ENCODE measurements around the gene STARD13. TPM values are rescaled to one million over a fixed set of nuclear protein-coding genes. Genes with fewer than 3 reads are reported as not detected.

STARD13 gene
- polyA plus RNA-seq, 1 experiment: 21.2 TPM

DNA sequence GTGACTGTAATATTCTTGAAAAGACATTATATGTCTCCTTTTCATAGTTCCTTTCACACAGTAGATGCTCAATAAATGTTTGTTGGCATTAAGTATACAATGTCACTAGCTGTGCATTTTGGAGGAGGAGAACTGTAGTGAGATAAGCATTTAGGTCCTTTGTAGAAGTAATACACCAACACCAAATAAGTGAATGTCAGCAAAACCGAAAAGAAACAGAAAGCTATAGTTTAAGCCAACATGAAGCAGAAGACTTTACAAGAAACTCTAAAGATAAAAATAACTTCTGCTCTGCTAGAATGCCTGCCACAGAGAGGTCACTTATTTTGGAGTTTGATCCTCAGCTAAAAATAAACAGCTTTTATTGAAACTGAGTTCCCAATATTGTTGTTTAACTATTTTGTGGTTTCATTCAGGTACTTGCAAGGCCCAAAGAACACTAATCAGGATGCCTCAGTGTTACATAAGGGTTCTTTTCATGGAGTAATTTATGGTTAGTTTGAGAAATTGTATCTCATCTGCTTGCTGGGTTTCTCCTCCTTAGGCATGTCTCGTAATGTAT lies 86.2 kb downstream of the STARD13 start:
- no peaks in the 10 kb centered on the region for H3K36me3 ChIP-seq (ENCODE audit: control insufficient read depth, insufficient read depth, low read length)
- no peaks in the 10 kb centered on the region for H3K27me3 ChIP-seq (ENCODE audit: control insufficient read depth, insufficient read depth, low read length)
- DNase-seq (ENCODE audit: low read depth): no peak
- ChIA-PET POLR2A (no interaction called here), CTCF (interaction anchor here (1.0 kb wide), 1 partner anchor 12 kb away, joined by 3 read pairs; no protein-coding TSS in a partner anchor)
- no peak overlapping the region for H3K4me3 ChIP-seq (ENCODE audit: low read depth, low read length)
- TF ChIP-seq, protein P1, sequence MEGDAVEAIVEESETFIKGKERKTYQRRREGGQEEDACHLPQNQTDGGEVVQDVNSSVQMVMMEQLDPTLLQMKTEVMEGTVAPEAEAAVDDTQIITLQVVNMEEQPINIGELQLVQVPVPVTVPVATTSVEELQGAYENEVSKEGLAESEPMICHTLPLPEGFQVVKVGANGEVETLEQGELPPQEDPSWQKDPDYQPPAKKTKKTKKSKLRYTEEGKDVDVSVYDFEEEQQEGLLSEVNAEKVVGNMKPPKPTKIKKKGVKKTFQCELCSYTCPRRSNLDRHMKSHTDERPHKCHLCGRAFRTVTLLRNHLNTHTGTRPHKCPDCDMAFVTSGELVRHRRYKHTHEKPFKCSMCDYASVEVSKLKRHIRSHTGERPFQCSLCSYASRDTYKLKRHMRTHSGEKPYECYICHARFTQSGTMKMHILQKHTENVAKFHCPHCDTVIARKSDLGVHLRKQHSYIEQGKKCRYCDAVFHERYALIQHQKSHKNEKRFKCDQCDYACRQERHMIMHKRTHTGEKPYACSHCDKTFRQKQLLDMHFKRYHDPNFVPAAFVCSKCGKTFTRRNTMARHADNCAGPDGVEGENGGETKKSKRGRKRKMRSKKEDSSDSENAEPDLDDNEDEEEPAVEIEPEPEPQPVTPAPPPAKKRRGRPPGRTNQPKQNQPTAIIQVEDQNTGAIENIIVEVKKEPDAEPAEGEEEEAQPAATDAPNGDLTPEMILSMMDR (IDR thresholded peaks at IDR 0.05; ENCODE audit: insufficient read depth, low read depth, low read length): no peak

DNA sequence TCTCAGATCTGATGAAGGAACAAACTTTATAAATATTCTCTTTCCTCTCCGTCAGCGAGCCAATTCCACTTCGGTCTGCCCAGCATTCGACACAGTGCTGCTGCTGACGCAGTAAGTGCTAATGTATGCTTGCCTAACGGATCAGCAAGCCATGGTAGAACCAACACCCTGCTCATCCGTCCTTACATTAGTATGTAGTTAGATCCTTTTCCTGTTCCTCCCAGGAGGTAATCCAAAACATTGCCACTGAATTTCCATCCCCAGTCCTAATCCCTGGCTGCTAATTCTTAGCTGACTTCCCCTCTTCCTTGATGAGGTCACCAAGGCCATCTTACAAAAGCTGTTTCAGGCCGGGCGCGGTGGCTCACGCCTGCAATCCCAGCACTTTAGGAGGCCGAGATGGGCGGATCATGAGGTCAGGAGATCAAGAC lies 88.0 kb downstream of the STARD13 start:
- no peak for DNase-seq (ENCODE audit: low read depth)
- no peak overlapping the region for H3K4me3 ChIP-seq (ENCODE audit: low read depth, low read length)
- H3K27me3 ChIP-seq (ENCODE audit: control insufficient read depth, insufficient read depth, low read length): no peaks in the 10 kb centered on the region
- TF ChIP-seq, protein P1 (IDR thresholded peaks at IDR 0.05; ENCODE audit: insufficient read depth, low read depth, low read length): no peak
- no peaks in the 10 kb centered on the region for H3K36me3 ChIP-seq (ENCODE audit: control insufficient read depth, insufficient read depth, low read length)
- ChIA-PET CTCF (no interaction called here), POLR2A (no interaction called here)

DNA sequence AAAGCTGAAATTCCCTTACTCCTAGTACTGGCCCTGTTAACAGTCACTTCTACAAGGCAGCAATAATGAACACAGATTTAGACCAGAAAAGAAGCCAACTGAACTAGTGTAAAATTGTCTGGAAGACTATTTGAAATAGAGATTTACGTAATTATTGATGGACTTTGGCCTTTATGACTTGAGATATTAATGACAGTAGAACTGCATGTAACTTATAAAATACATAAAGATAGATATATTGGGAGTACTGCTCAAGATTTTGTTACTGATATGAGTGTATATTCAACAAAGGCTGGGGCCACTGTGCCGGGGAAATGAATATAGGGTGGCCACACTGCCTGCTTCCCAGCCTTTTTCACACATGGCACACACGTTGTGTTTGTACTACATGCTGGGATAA lies 88.8 kb downstream of the STARD13 start:
- TF ChIP-seq, protein P1 (IDR thresholded peaks at IDR 0.05; ENCODE audit: insufficient read depth, low read depth, low read length): no peak
- Histone ChIP-seq H3K36me3 (ENCODE audit: control insufficient read depth, insufficient read depth, low read length) (no peaks in the 10 kb centered on the region), H3K4me3 (ENCODE audit: low read depth, low read length) (no peak overlapping the region), H3K27me3 (ENCODE audit: control insufficient read depth, insufficient read depth, low read length) (no peaks in the 10 kb centered on the region)
- ChIA-PET POLR2A (no interaction called here), CTCF (no interaction called here)
- DNase-seq (ENCODE audit: low read depth): no peak

DNA sequence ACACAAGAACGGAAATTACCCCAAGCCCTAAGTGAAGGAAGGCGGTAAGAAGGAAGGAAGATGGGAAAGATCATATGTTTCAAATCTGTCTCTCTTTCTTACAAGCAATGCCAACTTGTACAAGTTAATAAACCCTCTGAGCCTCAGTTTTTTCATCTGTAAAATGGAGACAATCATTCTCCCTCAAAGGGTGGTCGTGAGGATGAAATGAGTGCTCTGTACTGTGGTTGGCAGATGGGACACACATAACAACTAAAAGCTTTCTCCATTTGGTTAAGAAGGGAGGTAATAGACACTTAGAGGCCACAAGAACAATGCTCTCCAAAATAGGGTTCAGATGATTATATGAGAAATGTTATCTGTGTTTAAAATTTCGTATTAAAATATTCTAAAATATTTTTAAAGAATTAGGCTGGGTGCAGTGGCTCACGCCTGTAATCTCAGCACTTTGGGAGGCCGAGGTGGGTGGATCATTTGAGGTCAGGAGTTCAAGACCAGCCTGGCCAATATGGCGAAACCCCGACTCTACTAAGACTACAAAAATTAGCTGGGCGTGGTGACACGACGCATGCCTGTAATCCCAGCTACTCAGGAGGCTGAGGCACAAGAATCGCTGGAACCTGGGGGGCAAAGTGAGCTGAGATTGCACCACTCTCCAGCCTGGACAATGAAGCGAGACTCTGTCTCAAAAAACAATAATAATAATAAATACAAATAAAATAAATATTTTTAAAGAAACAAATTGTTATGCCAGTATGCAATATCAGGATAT lies 89.7 kb downstream of the STARD13 start:
- CTCF ChIA-PET: interaction anchor here (0.7 kb wide), 1 partner anchor 83 kb away, joined by 3 read pairs; no protein-coding TSS in a partner anchor
- H3K4me3 ChIP-seq (ENCODE audit: low read depth, low read length): no peak overlapping the region

More for the DNA sequence above, 89.7 kb downstream of the STARD13 start:
- Histone ChIP-seq H3K27me3 (ENCODE audit: control insufficient read depth, insufficient read depth, low read length) (no peaks in the 10 kb centered on the region), H3K36me3 (ENCODE audit: control insufficient read depth, insufficient read depth, low read length) (no peaks in the 10 kb centered on the region)
- TF ChIP-seq, protein P1 (IDR thresholded peaks at IDR 0.05; ENCODE audit: insufficient read depth, low read depth, low read length): no peak
- DNase-seq (ENCODE audit: low read depth): no peak
- POLR2A ChIA-PET: no interaction called here

Data from BJ (cell line).